CD4-positive, alpha-beta T cell treated with Interferon gamma for 1 hour (primary cell): ENCODE data around the gene ZDHHC16.

ENCODE experiments used
- DNase-seq: peaks from one replicate; pipeline ENCODE4 v3.0.0-alpha.2; 2020

ZDHHC16 gene

GRCh38 chr10:97481071-97481470, 35.1 kb downstream of the ZDHHC16 start:
- DNase-seq = no peak

- DNase-seq = no peak
These were observed 36.4 kb downstream of the ZDHHC16 start for GRCh38 chr10:97482381-97482780.

GRCh38 chr10:97483506-97483905, 37.5 kb downstream of the ZDHHC16 start:
- no peak for DNase-seq

- DNase-seq = no peak
These were observed 37.9 kb downstream of the ZDHHC16 start for GRCh38 chr10:97483921-97484320.

- DNase-seq = no peak
These were observed 39.8 kb downstream of the ZDHHC16 start for GRCh38 chr10:97485647-97486281.

- no peak for DNase-seq
These were observed 44.6 kb downstream of the ZDHHC16 start for GRCh38 chr10:97490592-97490991.

GRCh38 chr10:97494151-97494550, 48.2 kb downstream of the ZDHHC16 start:
- DNase-seq = no peak

GRCh38 chr10:97494863-97495506, 49.0 kb downstream of the ZDHHC16 start:
- no peak for DNase-seq

GRCh38 chr10:97497572-97498075, 51.6 kb downstream of the ZDHHC16 start:
- DNase-seq = peak; percentile 59

GRCh38 chr10:97498076-97498840, 52.3 kb downstream of the ZDHHC16 start, which contains the start of gene MMS19:
Gene MMS19, minus strand, starts transcription at chr10:97498422. Its CDS starts 38 bp downstream, at chr10:97498384.
- peak; percentile 97 for DNase-seq

- DNase-seq = no peak
These were observed 53.0 kb downstream of the ZDHHC16 start, which contains the start of gene UBTD1 for GRCh38 chr10:97498841-97499560. Gene UBTD1, plus strand, starts transcription at chr10:97498924. Its CDS starts 280 bp downstream, at chr10:97499204.

GRCh38 chr10:97499561-97500296, 53.8 kb downstream of the ZDHHC16 start:
- DNase-seq = no peak

- no peak for DNase-seq
These were observed 54.3 kb downstream of the ZDHHC16 start for GRCh38 chr10:97500297-97500575.

GRCh38 chr10:97502916-97503315, 56.9 kb downstream of the ZDHHC16 start:
- DNase-seq = no peak

- no peak for DNase-seq
These were observed 57.4 kb downstream of the ZDHHC16 start for GRCh38 chr10:97503406-97503805.

GRCh38 chr10:97505152-97505551, 59.2 kb downstream of the ZDHHC16 start:
- no peak for DNase-seq

GRCh38 chr10:97506199-97506991, 60.4 kb downstream of the ZDHHC16 start:
- DNase-seq = no peak
